HAP-1 (cell line): ENCODE measurements around the gene FSD2.
"Not testable (repeated sequence)": the region's sequence is repeated elsewhere in the genome, so short reads cannot be mapped to it uniquely, and the experiment has no call there.

Experiments
- DNase-seq, 2 experiments: peaks; one replicate each; pipeline ENCODE4 v3.0.0-alpha.2; 2016 to 2020; ENCODE audit warnings: low spot score in 2 of 2
- H3K27me3 ChIP-seq: fragments of 250-450 bp; sonication (Bioruptor Pico); 2 replicates; pipeline ENCODE4 v1.5.1; 2020; ENCODE audit warnings: low read depth, mild to moderate bottlenecking, moderate library complexity
- H3K36me3 ChIP-seq: fragments of 250-450 bp; sonication (Bioruptor Pico); replicated peaks from 2 replicates; pipeline ENCODE4 v1.5.1; 2020; ENCODE audit warnings: mild to moderate bottlenecking
- H3K4me1 ChIP-seq: fragments of 250-450 bp; sonication (Bioruptor Pico); 2 replicates; pipeline ENCODE4 v1.5.1; 2020; ENCODE audit warnings: mild to moderate bottlenecking
- H3K4me3 ChIP-seq: fragments of 250-450 bp; sonication (Bioruptor Pico); 2 replicates; pipeline ENCODE4 v1.5.1; 2020; ENCODE audit warnings: mild to moderate bottlenecking, moderate library complexity
- H3K9me3 ChIP-seq: fragments of 250-450 bp; sonication (Bioruptor Pico); 2 replicates; pipeline ENCODE4 v1.5.1; 2020; ENCODE audit warnings: mild to moderate bottlenecking, moderate library complexity
- in situ Hi-C: fragments of 300-500 bp; cut with MboI; formaldehyde crosslinking; loops from 3 replicates; pipeline ENCODE4 v1.14.3; 2020; ENCODE audit warnings: low sequenced_read_pairs, inconsistent platforms, mixed read lengths

The FSD2 gene

DNA sequence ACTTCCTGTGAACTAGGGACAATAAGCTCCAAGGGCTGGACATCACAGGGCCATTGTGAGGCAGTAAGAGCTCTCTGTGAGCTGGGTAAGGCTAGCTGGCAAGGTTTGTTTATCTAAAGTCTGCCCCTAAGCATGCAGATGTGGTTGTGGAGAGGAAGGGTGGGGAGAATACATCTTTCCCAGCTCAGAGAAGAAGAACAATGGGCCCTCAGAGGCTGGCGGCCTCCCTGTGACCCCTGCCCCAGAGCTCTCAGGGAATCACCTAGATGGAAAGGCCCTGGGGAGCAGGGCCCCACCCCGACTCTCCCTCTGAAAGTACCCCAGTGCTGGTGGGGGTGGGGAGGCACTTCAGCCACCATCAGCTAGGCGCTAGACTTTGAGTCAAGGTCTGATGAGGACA lies 91.9 kb downstream of the FSD2 start:
- no peaks in the 10 kb centered on the region for H3K9me3 ChIP-seq
- DNase-seq = no peak
- H3K4me1 ChIP-seq = peaks cover 6% of the 10 kb centered on the region
- no peaks in the 10 kb centered on the region for H3K36me3 ChIP-seq
- in situ Hi-C loops = no loop called here
- H3K4me3 ChIP-seq = no peak overlapping the region
- H3K27me3 ChIP-seq = peaks cover 5% of the 10 kb centered on the region; the same call in 1 of the 2 replicates

GRCh38 chr15:82712036-82712435 lies 93.8 kb downstream of the FSD2 start:
- Histone ChIP-seq H3K9me3 (no peaks in the 10 kb centered on the region), H3K27me3 (peaks cover 5% of the 10 kb centered on the region; the same call in 1 of the 2 replicates), H3K36me3 (no peaks in the 10 kb centered on the region), H3K4me3 (no peak overlapping the region), H3K4me1 (peaks cover 11% of the 10 kb centered on the region)
- in situ Hi-C loops = no loop called here
- DNase-seq = no peak

GRCh38 chr15:82710926-82711490 lies 94.9 kb downstream of the FSD2 start:
- DNase-seq = no peak
- Histone ChIP-seq H3K4me1 (peaks cover 11% of the 10 kb centered on the region), H3K27me3 (peaks cover 2% of the 10 kb centered on the region; the same call in 1 of the 2 replicates), H3K9me3 (no peaks in the 10 kb centered on the region), H3K36me3 (no peaks in the 10 kb centered on the region), H3K4me3 (no peak overlapping the region)
- in situ Hi-C loops = no loop called here

DNA sequence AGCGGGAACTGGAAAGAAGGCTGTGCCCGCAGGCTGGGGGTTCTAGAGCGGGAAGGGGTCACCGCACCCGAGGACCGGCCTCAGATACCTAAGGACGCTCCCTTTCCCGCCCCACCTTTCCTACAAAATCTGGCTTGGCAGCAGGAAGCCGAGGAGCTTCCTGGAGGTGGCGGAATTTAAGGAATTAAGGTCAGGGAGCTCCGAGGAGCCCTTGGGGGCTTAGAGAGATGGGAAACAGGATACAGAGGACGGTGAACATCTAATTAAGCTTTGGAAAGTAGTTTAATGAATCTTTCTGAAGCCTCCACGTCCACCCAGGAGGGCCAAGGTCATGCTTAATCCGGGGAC lies 95.7 kb downstream of the FSD2 start:
- Histone ChIP-seq H3K27me3 (0 out of 2 replicates have a peak, but pooled peaks cover 2% of the 10 kb centered on the region), H3K9me3 (no peaks in the 10 kb centered on the region), H3K4me1 (peaks cover 11% of the 10 kb centered on the region), H3K36me3 (no peaks in the 10 kb centered on the region), H3K4me3 (peak overlapping the region; percentile 70)
- no peak for DNase-seq
- in situ Hi-C loops = no loop called here

DNA sequence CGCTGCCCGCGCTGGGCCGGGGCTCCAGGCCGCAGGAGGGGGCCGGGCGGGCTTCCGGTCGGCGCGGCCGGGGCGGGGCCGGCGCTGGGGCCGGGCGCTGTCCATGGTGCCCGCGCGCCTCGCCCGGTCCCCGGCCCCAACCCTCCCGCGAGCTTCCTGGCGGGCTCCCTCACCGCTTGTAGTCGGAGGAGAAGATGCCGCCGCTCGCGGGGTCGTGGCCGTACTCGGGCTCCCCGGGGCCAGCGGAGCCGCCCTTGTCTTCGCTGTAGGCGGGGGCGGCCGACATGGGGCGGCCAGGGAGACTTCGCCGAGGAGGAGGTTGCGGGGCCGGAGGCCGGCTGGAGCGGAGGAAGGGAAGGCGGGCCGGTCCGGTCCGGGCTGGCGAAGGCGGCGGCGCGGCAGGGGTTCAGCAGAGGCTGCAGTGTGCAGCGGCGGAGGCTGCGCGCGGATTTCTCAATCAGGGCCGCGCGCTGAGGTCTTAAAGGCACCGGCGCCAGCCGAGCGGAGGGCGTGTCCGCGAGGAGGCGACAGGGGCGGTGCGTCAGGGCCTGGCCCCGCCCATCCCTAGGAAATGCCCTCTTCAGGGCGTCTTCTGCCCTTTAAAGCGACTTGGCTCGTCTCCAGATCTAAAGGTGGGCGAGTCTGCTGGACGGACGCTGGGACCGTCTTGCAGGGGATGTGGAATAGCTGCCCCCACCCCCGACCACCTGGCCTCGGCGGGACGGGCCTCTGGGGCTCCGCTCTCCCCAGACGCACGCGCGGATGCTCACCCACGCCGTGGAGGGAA lies 96.3 kb downstream of the FSD2 start, which contains the start of gene AP3B2:
Gene AP3B2 (minus strand): TSS at position 455 of the 787 bp plus-strand sequence. CDS start 169 bp downstream, at position 286.
- Histone ChIP-seq H3K4me3 (peak within 1 kb of the TSS; percentile 70), H3K27me3 (peaks cover 5% of the 10 kb centered on the region), H3K9me3 (no peaks in the 10 kb centered on the region), H3K36me3 (no peaks in the 10 kb centered on the region), H3K4me1 (peaks cover 11% of the 10 kb centered on the region)
- in situ Hi-C loops = no loop called here
- peak; percentile 84 to 92 for DNase-seq

DNA sequence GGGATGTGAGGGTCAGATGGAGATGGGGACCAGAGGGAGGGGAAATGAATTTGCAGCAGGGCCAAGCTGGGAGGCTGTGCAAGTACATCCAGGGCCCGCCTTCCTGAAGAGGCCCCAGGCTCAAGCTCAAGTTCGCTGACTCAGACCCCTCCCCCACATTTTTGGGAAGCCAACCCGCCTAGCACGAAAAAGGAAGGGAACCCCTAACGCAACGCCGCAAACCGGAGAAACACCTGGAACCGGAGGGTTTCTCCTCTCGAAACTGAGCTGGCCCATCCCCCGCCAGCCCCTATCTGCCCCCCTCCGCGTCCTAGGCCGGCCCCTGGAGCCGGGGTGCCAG lies 96.8 kb downstream of the FSD2 start:
- in situ Hi-C loops = no loop called here
- Histone ChIP-seq H3K27me3 (peaks cover 10% of the 10 kb centered on the region), H3K36me3 (no peaks in the 10 kb centered on the region), H3K4me1 (peaks cover 11% of the 10 kb centered on the region), H3K4me3 (peak overlapping the region; percentile 70), H3K9me3 (no peaks in the 10 kb centered on the region)
- DNase-seq = peak; percentile 37 to 71

DNA sequence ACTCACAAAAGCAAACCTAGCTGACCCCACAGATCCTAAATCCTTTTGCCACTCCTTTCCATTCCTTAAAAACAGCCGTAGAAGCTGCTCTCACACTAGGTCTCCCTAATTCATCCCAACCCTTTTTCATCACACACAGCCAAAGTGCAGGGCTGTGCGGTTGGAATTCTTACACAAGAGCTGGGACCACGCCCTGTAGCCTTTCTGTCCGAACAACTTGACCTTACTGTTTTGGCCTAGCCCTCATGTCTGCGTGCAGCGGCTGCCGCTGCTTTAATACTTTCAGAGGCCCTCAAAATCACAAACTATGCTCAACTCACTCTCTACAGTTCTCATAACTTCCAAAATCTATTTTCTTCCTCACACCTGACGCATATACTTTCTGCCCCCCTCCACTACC lies 100.0 kb downstream of the FSD2 start:
- Histone ChIP-seq H3K27me3 (peaks cover 30% of the 10 kb centered on the region), H3K4me1 (peaks cover 11% of the 10 kb centered on the region)
- H3K9me3 ChIP-seq, H3K4me3 ChIP-seq, in situ Hi-C loops, H3K36me3 ChIP-seq, DNase-seq: not testable (repeated sequence)
